ENCODE data around the gene APOD. TPM values are rescaled to one million over a fixed set of nuclear protein-coding genes. Genes with fewer than 3 reads are reported as not detected.

The APOD gene
- total RNA-seq, 2 donors from 2014 or later = not detected

DNA sequence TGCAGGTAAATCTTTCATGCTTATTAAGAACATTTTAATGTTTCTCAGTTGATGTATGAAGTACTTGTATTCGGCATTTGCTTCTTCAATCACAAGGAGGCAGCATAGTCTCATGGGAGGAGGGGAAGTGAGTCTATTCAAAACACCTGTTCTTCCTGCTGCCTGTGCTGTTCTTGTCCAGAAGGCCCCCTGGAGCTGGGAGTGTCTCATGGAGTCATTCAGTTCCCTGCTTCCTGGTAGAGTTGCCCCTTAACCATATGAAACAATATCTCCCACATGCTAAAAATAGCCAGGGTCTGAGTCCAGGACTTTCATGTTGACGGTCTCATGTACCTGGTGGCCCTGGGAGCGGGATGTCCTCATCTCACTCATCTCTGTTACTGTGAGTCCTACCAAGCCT lies 25.1 kb downstream of the APOD start:
- Histone ChIP-seq H3K27me3 (ENCODE audit: control insufficient read depth, insufficient read depth, low read length, poor library complexity, severe bottlenecking) (no peaks in the 10 kb centered on the region), H3K36me3 (ENCODE audit: control insufficient read depth, insufficient read depth, low read length) (no peaks in the 10 kb centered on the region), H3K9ac (ENCODE audit: extremely low read depth, low read length, poor library complexity, severe bottlenecking) (no peak overlapping the region), H3K4me1 (ENCODE audit: control insufficient read depth, insufficient read depth, low read length) (no peaks in the 10 kb centered on the region), H3K4me3 (ENCODE audit: low read length) (no peak overlapping the region), H3K27ac (ENCODE audit: low read depth, low read length) (no peak overlapping the region), H3K9me3 (ENCODE audit: control insufficient read depth, low read length) (no peaks in the 10 kb centered on the region)
- TF ChIP-seq, protein P1, sequence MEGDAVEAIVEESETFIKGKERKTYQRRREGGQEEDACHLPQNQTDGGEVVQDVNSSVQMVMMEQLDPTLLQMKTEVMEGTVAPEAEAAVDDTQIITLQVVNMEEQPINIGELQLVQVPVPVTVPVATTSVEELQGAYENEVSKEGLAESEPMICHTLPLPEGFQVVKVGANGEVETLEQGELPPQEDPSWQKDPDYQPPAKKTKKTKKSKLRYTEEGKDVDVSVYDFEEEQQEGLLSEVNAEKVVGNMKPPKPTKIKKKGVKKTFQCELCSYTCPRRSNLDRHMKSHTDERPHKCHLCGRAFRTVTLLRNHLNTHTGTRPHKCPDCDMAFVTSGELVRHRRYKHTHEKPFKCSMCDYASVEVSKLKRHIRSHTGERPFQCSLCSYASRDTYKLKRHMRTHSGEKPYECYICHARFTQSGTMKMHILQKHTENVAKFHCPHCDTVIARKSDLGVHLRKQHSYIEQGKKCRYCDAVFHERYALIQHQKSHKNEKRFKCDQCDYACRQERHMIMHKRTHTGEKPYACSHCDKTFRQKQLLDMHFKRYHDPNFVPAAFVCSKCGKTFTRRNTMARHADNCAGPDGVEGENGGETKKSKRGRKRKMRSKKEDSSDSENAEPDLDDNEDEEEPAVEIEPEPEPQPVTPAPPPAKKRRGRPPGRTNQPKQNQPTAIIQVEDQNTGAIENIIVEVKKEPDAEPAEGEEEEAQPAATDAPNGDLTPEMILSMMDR (conservative IDR thresholded peaks at IDR 0.05) = peak; percentile 72
- Mint-ChIP-seq H3K4me3 (no peak overlapping the region), H3K36me3 (ENCODE audit: low read depth) (no peaks in the 10 kb centered on the region), H3K9me3 (no peaks in the 10 kb centered on the region), H3K27ac (no peak overlapping the region), H3K4me1 (no peaks in the 10 kb centered on the region), H3K27me3 (ENCODE audit: insufficient read depth) (peaks cover 11% of the 10 kb centered on the region)
- DNase-seq = peak; percentile 67
- WGBS, 2 experiments (ENCODE audit: insufficient coverage in 1 of 2, insufficient read length in 1 of 2) = 43 to 92% methylated on average over 1 to 3 of the region's 3 CpGs

DNA sequence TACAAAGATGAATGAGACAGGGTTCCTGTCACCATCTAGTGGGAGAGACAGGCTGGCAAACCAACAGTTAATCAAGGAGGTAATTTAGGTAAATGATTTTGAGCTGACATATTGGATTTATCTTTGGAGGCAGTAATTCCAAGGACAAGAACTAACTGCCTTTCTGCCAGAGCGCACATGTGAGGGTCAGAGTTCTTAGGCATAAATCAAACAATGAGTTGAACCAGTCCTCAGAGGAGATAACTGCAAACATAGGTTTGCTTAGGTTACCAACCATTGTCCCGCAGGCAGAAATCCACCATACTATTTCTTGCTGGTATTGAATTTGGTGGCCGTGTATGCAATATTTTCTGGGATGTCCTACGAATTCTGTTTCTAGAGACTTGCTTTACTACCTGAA lies 26.4 kb downstream of the APOD start:
- Histone ChIP-seq H3K36me3 (ENCODE audit: control insufficient read depth, insufficient read depth, low read length) (no peaks in the 10 kb centered on the region), H3K27me3 (ENCODE audit: control insufficient read depth, insufficient read depth, low read length, poor library complexity, severe bottlenecking) (no peaks in the 10 kb centered on the region), H3K9me3 (ENCODE audit: control insufficient read depth, low read length) (no peaks in the 10 kb centered on the region), H3K4me3 (ENCODE audit: low read length) (no peak overlapping the region), H3K4me1 (ENCODE audit: control insufficient read depth, insufficient read depth, low read length) (no peaks in the 10 kb centered on the region), H3K27ac (ENCODE audit: low read depth, low read length) (peak overlapping the region; percentile 44), H3K9ac (ENCODE audit: extremely low read depth, low read length, poor library complexity, severe bottlenecking) (no peak overlapping the region)
- H3K27ac Mint-ChIP-seq = no peak overlapping the region
- no peaks in the 10 kb centered on the region for H3K36me3 Mint-ChIP-seq (ENCODE audit: low read depth)
- TF ChIP-seq, protein P1 (conservative IDR thresholded peaks at IDR 0.05) = no peak
- no peaks in the 10 kb centered on the region for H3K4me1 Mint-ChIP-seq
- H3K9me3 Mint-ChIP-seq = no peaks in the 10 kb centered on the region
- peaks cover 11% of the 10 kb centered on the region for H3K27me3 Mint-ChIP-seq (ENCODE audit: insufficient read depth)
- no peak overlapping the region for H3K4me3 Mint-ChIP-seq
- WGBS, 2 experiments (ENCODE audit: insufficient coverage in 1 of 2, insufficient read length in 1 of 2) = 87 to 90% methylated on average over 2 to 4 of the region's 4 CpGs
- no peak for DNase-seq

DNA sequence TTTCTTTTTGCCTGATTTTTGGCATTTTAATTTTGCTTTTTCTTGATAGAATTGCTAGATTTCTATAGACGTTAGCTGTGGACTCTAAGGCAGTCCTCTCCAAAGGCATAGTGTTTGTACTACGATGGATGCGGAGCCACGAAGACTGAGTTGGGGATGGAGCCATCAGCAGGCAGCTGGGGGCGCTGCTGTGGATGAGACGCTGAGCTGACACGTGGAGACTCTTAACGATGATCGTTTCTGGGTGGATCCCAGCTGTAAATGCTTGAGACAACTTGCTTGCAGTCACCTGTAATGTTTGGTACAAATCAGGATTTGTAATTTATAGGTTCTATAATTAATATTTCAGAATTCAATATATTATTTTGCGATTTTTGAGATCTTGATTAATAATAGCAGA lies 27.4 kb downstream of the APOD start:
- no peak overlapping the region for H3K27ac ChIP-seq (ENCODE audit: low read depth, low read length)
- H3K9me3 ChIP-seq (ENCODE audit: control insufficient read depth, low read length) = no peaks in the 10 kb centered on the region
- H3K4me1 ChIP-seq (ENCODE audit: control insufficient read depth, insufficient read depth, low read length) = no peaks in the 10 kb centered on the region
- Mint-ChIP-seq H3K4me3 (no peak overlapping the region), H3K36me3 (ENCODE audit: low read depth) (no peaks in the 10 kb centered on the region), H3K9me3 (no peaks in the 10 kb centered on the region), H3K4me1 (no peaks in the 10 kb centered on the region), H3K27ac (no peak overlapping the region), H3K27me3 (ENCODE audit: insufficient read depth) (peaks cover 11% of the 10 kb centered on the region)
- 58 to 74% methylated on average over 9 to 10 of the region's 10 CpGs for WGBS, 2 experiments (ENCODE audit: insufficient coverage in 1 of 2, insufficient read length in 1 of 2)
- no peaks in the 10 kb centered on the region for H3K27me3 ChIP-seq (ENCODE audit: control insufficient read depth, insufficient read depth, low read length, poor library complexity, severe bottlenecking)
- no peak overlapping the region for H3K4me3 ChIP-seq (ENCODE audit: low read length)
- DNase-seq = peak; percentile 79
- H3K36me3 ChIP-seq (ENCODE audit: control insufficient read depth, insufficient read depth, low read length) = no peaks in the 10 kb centered on the region
- TF ChIP-seq, protein P1 (conservative IDR thresholded peaks at IDR 0.05) = peak; percentile 76
- no peak overlapping the region for H3K9ac ChIP-seq (ENCODE audit: extremely low read depth, low read length, poor library complexity, severe bottlenecking)
